LNCAP (cell line): ENCODE results near the gene LYRM1.

Experiments used
- TF ChIP-seq, protein P1 (sequence below): fragments of 450-650 bp; IDR thresholded peaks from 2 replicates; pipeline ENCODE4 v1.5.1; 2017; ENCODE audit warnings: mild to moderate bottlenecking

Gene LYRM1

DNA sequence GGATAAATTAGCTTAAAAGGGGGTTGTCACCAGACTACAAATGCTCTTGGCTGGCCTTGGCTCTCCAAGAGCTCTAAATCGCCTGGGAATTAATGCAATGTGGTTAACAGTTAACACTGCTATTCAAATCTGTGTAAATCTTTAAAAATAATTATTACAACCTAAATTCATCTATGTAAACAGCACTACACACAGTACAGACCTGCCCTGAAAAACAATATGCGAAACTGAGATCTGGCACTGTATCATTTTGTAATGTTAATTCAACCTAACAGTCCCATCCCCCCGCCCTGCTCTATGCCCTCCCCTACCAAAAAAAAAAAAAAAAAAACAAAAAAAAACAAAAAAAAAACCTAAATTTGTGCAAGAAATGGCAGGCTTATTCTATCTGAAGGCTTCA, 41.3 kb upstream of the LYRM1 start:
- TF ChIP-seq, protein P1, sequence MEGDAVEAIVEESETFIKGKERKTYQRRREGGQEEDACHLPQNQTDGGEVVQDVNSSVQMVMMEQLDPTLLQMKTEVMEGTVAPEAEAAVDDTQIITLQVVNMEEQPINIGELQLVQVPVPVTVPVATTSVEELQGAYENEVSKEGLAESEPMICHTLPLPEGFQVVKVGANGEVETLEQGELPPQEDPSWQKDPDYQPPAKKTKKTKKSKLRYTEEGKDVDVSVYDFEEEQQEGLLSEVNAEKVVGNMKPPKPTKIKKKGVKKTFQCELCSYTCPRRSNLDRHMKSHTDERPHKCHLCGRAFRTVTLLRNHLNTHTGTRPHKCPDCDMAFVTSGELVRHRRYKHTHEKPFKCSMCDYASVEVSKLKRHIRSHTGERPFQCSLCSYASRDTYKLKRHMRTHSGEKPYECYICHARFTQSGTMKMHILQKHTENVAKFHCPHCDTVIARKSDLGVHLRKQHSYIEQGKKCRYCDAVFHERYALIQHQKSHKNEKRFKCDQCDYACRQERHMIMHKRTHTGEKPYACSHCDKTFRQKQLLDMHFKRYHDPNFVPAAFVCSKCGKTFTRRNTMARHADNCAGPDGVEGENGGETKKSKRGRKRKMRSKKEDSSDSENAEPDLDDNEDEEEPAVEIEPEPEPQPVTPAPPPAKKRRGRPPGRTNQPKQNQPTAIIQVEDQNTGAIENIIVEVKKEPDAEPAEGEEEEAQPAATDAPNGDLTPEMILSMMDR, result no peak

DNA sequence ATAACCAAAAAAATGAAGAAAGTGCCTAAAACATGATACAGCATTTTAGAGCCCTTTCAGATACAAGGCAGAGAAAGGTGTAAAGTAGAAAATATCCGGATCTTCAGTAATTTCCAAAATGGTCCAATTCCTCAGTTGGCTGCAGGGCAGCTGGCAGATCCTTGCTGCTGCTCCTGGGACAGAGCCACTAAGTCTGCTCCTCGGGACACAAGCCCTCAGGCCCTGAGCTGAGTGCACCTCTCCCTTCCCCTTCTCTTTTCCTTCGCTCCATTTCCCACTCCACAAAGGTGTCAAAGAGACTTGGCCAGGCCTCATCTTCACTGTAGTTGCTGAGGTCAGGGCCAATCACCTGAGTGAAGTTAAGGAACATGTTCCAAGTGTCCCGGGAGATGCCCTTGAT, 40.9 kb upstream of the LYRM1 start:
- TF ChIP-seq, protein P1, result no peak

DNA sequence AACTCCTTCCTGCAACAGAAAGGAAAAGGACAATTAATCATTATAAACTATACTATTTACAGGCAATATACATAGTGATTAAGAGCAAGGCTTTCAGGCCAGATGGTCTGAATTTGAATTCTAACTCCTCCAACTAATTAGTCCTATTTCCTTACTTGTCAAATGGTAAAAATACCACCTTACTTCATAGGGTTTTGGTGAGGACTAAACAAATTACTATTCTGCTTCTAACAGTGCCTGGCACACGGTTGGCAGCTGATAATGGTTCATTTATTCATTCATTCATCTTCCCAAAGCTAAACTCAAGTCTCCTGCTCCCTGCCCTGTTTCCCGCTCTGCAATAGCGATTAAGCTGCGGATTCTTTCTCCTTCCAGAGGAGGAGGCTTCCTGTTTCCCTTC, 40.2 kb upstream of the LYRM1 start:
- TF ChIP-seq, protein P1, result no peak

DNA sequence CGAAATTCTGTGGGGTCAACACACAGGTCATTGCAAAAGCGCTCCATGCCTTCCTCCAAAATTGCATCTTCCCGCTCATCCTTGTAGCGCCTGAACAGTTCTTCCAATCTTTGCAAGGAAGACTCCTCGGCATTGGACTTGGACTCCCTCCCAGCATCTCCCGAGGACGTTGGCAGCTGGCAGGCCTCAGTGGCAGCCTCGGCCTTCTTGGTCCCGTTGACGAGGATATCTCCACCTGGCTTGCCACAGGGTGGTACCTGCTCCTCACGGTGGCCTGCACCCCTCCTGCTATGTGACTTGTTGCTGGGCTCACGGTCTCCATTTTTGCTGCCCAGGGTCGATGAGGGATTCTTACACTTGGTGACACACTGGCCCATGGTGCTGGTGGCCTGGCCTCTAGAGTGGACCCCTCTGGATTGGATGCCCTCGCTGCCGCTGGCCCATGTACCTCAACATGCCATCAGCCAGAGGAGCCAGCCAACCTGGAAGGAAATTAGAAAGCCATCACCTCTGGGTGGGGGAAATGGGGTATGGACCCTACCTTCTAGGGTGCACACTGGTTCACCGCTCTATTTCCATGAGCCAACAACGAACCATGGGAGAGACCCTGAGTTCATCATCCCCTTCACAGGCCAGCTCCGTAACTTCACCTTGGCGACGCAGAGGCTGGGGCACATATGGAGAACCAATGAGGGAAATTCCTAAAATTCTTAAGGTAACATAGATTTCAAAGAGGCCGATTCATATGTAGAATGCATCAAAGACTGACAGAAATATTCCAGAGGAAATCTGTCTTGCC, 38.2 kb upstream of the LYRM1 start:
- TF ChIP-seq, protein P1, result no peak

DNA sequence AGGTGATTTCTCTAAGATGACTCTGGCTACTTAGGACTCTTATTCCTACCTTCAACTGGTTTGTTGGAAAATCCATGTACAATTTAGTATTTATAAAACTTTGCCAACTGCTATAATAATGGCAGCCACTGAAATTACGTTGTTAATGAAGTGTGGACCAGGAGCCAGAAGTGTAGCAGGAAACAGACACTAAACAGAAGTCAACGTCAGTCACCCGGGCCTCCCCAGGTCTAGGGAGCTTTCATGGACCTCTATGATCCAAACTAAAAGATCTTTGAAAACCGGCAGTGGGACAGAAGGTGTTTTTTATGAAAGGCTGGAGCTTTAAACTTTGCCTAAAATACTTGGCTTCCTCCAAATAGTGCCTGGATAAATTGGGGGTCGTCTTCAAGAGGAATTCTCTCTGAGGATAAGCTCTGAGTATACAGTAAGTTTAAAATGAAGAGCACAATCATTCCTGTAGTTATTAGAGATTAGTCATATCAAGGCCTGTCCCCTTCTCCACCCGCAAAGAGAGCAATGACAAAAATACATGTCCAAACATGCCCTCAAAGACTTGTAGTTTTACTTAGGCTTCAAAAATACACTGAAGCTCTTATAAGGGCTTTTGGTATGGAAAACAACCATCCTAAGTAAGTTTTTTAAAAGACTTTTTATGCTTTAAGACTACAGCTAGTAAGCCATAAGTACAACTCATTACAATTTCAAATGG, 35.0 kb upstream of the LYRM1 start:
- TF ChIP-seq, protein P1, result no peak

DNA sequence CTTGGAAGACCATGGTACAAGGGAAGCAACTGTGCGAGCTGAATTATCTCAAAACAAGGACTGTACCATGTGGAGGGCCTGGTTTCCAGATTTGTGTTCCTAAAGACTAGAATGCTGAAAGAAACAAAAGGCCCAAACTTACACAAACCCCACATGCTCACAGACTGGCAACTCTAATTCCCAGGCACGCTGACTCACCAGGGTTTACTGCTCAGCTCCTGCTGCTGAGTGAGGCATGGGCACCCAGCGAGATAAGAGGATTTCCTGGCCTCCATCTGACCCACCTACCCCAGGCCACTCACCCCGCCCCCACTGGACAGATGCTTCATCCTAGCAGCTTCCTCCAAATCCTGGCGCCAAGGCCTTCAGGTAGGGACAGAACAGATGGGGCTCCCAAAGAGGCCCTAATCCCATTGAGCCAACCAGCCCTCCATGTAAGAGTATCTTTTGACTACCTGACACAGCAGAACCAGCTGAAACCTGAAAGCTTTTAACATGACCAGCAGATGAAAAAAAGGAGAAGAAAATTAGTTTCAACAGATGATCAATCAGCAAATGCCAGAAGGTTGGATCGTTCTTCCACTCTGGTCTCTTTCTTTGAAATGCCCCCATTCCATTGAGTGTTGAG, 34.3 kb upstream of the LYRM1 start:
- TF ChIP-seq, protein P1, result no peak

DNA sequence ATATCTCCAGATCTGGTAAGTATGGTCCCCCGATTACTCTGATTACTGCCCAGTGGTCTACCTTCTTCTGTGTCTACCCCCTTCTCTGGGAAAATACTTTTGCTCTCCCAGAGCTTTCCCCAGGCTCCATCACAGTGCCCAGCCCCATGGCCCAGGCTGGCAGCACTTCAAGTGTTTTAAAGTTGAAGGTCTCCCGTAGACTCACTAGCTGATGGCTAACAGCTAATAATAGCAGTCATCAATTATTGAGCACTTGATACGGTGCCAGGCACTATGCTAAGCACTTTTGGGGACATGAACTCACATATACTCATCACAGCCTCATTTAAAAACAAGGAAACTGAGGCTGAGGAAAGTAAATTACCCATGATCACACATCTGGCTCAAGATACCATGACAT, 33.8 kb upstream of the LYRM1 start:
- TF ChIP-seq, protein P1, result no peak
